GM19099 (cell line): ENCODE data around the gene SP140.

Experiments used
- POLR2A ChIP-seq: IDR thresholded peaks from 3 replicates; pipeline ENCODE4 v1.6.1; 2011; ENCODE audit warnings: low read depth; ENCODE audit not compliant: insufficient read length; ENCODE audit errors: extremely low read depth

The SP140 gene

GRCh38 chr2:230225486-230225885, at the start of gene SP140:
Gene SP140, plus strand, starts transcription at chr2:230225736. Its CDS starts 109 bp downstream, at chr2:230225845.
- TF ChIP-seq POLR2A: peak; percentile 82

GRCh38 chr2:230176996-230177395, 48.5 kb upstream of the SP140 start:
- TF ChIP-seq POLR2A: no peak

GRCh38 chr2:230178546-230179485, 46.7 kb upstream of the SP140 start:
- TF ChIP-seq POLR2A: no peak

GRCh38 chr2:230179907-230180306, 45.6 kb upstream of the SP140 start:
- TF ChIP-seq POLR2A: no peak

- TF ChIP-seq POLR2A: no peak
Measured at GRCh38 chr2:230181195-230181594, 44.3 kb upstream of the SP140 start.

- TF ChIP-seq POLR2A: no peak
Measured at GRCh38 chr2:230184727-230185578, 40.6 kb upstream of the SP140 start.

- TF ChIP-seq POLR2A: no peak
Measured at GRCh38 chr2:230202430-230203109, 23.0 kb upstream of the SP140 start.

GRCh38 chr2:230203110-230203676, 22.3 kb upstream of the SP140 start:
- no peak for TF ChIP-seq POLR2A

GRCh38 chr2:230205034-230205433, 20.5 kb upstream of the SP140 start:
- no peak for TF ChIP-seq POLR2A

GRCh38 chr2:230205721-230206120, 19.8 kb upstream of the SP140 start:
- no peak for TF ChIP-seq POLR2A

GRCh38 chr2:230208576-230208975, 17.0 kb upstream of the SP140 start:
- no peak for TF ChIP-seq POLR2A

- no peak for TF ChIP-seq POLR2A
Measured at GRCh38 chr2:230209422-230210051, 16.0 kb upstream of the SP140 start.

GRCh38 chr2:230216489-230216888, 9.0 kb upstream of the SP140 start:
- TF ChIP-seq POLR2A: no peak

GRCh38 chr2:230217424-230217823, 8.1 kb upstream of the SP140 start:
- TF ChIP-seq POLR2A: no peak
